C1 segment of cervical spinal cord (tissue), 14 donors: ENCODE data around the gene CEMIP.
A peak's percentile ranks its signal among the peaks of the same experiment; 100 is the strongest.

Experiments
- DNase-seq, 14 donors: peaks; one replicate each; lab custom pipeline; 2025; lab: John Stamatoyannopoulos, UW

CEMIP gene

GRCh38 chr15:80841541-80841940 is 62.4 kb downstream of the CEMIP start:
- no peak for DNase-seq

- DNase-seq = peak in 3 of 14 donors; percentile 14 to 55 (median 36)
Measured at GRCh38 chr15:80844011-80844732, 65.0 kb downstream of the CEMIP start.

GRCh38 chr15:80846031-80846815 is 67.1 kb downstream of the CEMIP start:
- DNase-seq = no peak

GRCh38 chr15:80849308-80849707 is 70.1 kb downstream of the CEMIP start:
- DNase-seq = peak in 1 of 14 donors; percentile 16

- no peak for DNase-seq
Measured at GRCh38 chr15:80850941-80851451, 71.8 kb downstream of the CEMIP start.

- DNase-seq = no peak
Measured at GRCh38 chr15:80852676-80853075, 73.5 kb downstream of the CEMIP start.

- peak in 8 of 14 donors; percentile 17 to 69 (median 50) for DNase-seq
Measured at GRCh38 chr15:80854104-80854503, 74.9 kb downstream of the CEMIP start.

- peak in 1 of 14 donors; percentile 31 for DNase-seq
Measured at GRCh38 chr15:80855206-80855605, 76.0 kb downstream of the CEMIP start.

- peak in 1 of 14 donors; percentile 6 for DNase-seq
Measured at GRCh38 chr15:80856400-80856799, 77.2 kb downstream of the CEMIP start.

GRCh38 chr15:80856809-80857377 is 77.7 kb downstream of the CEMIP start:
- peak in 6 of 14 donors; percentile 4 to 85 (median 23) for DNase-seq

- peak in 10 of 14 donors; percentile 7 to 79 (median 44) for DNase-seq
Measured at GRCh38 chr15:80861731-80862170, 82.6 kb downstream of the CEMIP start.

- DNase-seq = no peak
Measured at GRCh38 chr15:80864666-80865065, 85.5 kb downstream of the CEMIP start.

- no peak for DNase-seq
Measured at GRCh38 chr15:80866936-80867335, 87.8 kb downstream of the CEMIP start.

GRCh38 chr15:80870366-80870765 is 91.2 kb downstream of the CEMIP start:
- no peak for DNase-seq

- DNase-seq = no peak
Measured at GRCh38 chr15:80870893-80871292, 91.7 kb downstream of the CEMIP start.

- DNase-seq = no peak
Measured at GRCh38 chr15:80871858-80872257, 92.7 kb downstream of the CEMIP start.

- no peak for DNase-seq
Measured at GRCh38 chr15:80873366-80873952, 94.3 kb downstream of the CEMIP start.

- DNase-seq = peak in 10 of 14 donors; percentile 12 to 69 (median 34)
Measured at GRCh38 chr15:80875568-80876347, 96.6 kb downstream of the CEMIP start.

GRCh38 chr15:80876348-80876674 is 97.1 kb downstream of the CEMIP start:
- no peak for DNase-seq

- DNase-seq = no peak
Measured at GRCh38 chr15:80878242-80878866, 99.2 kb downstream of the CEMIP start.

- no peak for DNase-seq
Measured at GRCh38 chr15:80878867-80879250, 99.7 kb downstream of the CEMIP start.
